GM21786 (cell line): ENCODE results near the gene SMC4.
"Not testable (repeated sequence)": the region's sequence is repeated elsewhere in the genome, so short reads cannot be mapped to it uniquely, and the experiment has no call there.

Experiments
- ATAC-seq: cut with Tn5 transposase; IDR thresholded peaks from one replicate; pipeline ENCODE4 v1.9.1; 2021; ENCODE audit not compliant: unreplicated experiment

Gene SMC4

DNA sequence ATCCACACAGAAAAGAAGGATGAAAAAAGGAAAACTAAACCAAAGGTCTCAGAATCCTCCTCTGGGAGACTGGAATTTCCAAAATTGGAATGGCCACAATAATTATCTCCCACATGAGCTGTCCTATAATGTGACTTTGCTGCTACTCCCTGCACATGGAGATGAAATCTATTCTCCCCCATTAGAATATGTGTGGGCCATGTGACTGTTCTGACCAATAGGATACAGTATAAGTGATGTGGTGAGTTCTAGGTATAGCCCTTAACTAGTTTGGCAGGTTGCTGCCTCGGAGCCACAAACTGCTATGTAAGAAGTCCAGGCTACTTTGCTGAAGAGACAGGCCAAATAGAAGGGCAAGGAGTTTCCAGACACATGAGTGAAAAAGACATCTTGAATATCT lies 45.0 kb downstream of the SMC4 start:
- ATAC-seq, result no peak

DNA sequence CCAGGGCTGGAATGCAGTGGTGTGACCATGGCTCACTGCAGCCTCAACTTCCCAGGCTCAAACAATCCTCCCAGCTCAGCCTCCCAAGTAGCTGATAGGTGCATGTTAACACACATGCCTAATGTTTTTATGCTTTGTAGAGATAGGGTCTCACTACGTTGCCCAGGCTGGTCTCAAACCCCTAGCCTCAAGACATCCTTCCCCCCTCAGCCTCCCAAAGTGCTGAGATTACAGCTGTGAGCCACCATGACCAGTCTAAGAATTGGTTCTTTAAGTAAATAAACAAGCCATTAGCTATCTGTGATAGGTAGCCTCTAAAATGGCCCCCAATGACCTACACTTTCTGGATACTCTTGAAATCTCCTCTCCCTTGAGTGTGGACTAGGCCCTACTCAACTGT lies 46.4 kb downstream of the SMC4 start:
- no peak for ATAC-seq

DNA sequence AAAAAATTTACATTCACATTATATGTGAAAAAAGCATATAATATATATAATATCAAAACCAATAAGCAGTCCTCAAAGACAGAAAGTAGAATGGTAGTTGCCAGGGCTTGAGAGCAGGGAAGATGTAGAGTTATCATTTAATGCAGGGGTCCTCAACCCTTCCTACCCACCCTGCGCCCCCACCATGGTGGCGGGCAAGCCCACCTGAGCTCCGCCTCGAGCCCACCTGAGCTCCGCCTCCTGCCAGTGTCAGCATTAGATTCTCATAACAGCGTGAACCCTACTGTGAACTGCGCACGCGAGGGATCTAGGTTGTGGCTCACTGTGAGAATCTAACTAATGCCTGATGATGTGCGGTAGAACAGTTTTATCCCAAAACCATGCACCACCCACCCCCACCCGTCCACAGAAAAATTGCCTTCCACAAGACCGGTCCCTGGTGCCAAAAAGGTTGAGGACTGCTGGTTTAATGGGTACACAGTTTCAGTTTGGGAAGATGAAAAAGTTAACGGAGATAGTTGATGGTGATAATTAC lies 47.1 kb downstream of the SMC4 start:
- no peak for ATAC-seq

DNA sequence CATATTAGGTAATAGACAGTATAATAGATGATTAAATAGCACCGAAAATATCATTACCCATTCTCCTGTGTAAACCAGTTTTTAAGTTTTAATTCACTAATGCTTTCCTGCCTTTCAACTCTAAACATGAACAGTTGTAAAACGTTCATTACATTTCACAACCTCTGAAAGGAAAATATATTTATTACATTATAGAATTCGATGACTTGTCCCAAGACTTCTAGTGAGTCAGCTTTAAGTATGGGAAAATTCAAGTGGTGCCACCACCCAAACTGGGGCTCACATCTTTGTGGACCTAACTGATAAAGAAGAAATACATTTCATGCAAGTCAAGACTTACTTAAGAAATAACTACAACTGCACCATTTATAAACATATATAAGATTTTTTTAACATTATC lies 48.1 kb downstream of the SMC4 start:
- no peak for ATAC-seq

DNA sequence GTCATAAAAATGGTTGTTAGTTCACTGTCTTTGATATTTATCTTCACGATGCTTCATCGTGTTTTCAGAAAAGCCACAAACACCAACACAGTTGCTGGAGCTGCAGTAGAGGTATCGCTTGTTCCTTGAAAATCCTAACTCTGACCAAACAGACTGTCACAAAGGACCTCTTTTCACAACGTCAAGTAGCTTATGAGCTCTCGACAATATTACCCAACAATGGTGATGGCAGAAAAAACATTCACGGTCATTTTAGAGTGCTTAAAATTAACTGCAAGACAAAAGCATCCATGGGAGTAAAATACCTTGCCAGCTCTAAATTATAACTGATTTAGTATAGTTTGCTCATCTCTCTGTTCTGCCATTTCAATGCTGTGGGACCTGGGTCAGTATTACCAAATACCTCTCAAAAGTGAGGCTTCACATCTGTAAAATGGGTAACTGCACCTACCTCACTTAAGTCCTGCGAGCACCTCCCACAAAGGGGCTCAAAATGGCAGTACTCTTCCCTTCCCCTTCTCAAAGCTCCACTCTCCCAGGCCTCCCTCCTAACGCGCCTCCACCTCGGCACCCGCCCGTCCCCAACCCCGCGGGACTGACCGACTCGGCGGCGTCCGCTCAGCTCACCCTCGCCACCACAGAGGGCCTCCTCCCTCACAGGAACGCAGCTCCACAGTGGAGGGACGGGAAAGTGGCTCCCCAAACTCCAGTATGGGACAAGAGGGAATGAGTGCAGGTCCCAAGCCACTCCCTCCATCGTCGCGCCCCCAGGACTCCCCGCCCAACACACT lies 49.6 kb downstream of the SMC4 start:
- peak; percentile 46 for ATAC-seq

DNA sequence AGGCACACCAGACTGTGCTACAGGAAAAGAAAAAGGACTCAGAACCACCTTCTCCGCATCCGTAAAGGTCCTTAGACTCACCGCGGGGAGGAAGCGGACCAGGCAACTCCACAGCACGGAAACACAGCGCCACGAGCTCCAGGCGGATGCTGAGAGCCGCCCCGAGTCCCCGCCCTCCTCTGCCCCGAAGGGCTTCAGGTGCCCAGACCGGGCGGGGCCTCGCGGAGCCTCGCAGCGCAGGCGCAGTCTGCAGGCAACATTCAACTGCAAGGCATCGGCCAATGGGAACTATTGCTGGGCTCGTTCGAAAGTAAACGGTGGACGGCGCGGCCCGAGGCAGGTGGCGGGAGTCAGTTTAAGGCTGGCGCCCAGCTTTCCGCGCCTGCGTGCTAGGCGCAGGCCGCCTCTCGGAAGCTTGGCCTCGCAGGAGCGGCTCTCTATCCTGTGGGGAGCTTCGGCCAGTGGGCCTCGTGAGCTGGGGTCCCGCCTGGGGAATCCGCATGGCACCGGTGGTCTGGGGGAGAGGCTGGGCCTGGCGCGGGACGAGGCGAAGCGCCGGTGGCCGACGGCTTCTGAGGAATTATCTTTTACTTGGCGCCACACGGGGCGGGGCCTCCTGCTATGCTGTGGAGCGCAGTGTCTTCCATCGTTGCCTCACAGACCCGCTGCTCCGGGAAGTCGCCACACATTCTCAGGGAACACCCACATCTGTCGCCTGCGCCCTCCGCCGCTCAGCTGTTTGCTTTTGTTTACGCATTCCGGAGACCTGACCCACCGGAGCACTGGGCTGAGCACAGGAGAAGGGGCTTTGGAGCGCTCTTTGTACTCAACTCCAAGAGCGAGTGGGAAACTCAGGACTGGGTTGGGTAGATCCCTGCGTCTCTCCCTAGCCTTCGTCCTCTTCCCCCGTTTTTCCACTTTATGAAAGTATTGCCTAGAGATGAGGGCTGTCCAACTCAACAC lies 50.5 kb downstream of the SMC4 start, which contains the start of gene TRIM59:
TRIM59 (minus strand) TSS at position 151 of the 963 bp plus-strand sequence. CDS start 10,603 bp downstream, outside the sequence.
- peak; percentile 93 for ATAC-seq

DNA sequence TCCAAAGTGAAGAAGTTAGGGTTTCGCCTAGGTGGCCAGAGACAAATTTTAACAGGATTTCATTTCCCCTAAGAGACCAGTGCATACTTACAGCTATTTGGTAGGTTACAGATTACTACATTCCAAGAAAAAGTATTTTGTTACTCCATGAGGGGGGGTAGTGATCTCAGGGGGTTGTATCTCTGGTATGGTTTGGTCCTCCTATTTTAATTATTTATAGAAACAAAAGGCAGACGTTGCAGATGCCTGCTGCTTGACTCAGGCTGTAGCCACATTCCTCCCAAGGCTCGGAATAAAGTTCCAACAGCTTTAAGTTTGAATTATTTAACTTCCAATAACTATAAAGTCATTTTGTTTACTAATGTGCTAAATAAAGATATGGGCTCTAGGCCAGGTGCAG lies 51.4 kb downstream of the SMC4 start:
- ATAC-seq, result no peak

DNA sequence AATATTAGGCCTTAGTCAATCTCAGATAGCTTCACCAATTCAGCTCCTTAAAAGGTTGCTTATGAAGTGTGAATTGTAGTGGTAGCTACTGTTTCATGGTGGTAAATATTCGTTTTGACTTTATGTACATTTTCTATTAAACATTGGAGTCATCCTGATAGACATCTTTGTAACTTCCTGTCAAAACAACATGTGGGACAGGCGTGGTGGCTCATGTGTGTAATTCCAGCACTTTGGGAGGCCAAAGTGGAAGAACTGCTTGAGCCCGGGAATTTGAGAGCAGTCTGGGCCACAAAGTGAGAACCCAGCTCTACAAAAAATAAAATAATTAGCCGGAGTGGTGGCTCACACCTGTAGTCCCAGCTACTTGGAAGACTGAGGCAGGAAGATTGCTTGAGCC lies 52.2 kb downstream of the SMC4 start:
- no peak for ATAC-seq

DNA sequence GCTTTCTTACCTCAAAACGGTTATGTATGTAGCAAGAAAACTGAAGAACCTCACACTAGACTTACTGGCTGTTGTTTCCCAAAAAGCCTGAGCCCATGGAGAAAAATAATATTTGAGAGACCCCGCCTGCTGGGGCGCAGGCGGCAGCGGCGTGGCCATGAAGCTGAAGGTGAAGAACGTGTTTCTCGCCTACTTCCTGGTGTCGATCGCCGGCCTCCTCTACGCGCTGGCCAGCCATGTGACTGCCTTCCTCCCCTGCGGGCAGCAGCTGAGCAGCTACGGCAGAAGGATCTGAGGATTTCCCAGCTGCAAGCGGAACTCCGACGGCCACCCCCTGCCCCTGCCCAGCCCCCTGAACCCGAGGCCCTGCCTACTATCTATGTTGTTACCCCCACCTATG lies 52.8 kb downstream of the SMC4 start:
- ATAC-seq, result not testable (repeated sequence)

DNA sequence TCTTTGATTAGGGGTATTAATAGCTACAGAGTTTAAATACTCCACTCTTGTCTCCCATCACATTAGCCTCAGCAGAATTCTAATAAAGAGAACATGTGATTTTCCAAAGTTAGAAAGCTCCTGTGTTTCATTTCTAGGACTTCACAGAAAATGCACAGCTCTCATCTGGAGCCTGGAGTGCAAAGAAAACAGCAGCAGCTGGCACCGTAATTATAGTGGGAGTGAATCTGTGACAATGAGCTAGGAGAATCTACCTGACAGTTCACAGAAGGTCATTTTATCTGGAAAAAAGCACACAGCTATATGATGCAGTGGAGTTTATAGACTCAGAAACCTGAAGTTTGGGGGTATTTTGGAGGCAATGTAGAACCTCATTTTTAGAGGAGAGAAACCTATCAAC lies 55.5 kb downstream of the SMC4 start:
- no peak for ATAC-seq

DNA sequence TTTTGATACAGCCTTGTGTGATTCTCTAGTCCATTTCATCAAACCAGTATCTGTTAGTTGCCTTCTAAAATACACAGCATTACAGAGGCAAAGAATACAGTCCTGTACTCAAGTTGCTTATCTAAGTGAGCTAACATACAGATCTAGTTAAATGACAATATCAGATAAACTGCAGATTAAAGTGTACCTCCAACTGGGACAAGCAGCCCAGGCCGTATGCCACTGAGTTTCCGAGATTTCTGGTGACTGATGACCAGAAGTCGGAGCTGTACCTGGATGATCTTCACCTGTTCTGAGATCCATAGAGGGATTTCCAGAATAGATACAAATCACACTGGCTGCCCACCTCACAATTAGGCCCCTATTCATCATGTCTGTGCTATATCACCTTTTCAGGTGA lies 56.4 kb downstream of the SMC4 start:
- ATAC-seq, result no peak

DNA sequence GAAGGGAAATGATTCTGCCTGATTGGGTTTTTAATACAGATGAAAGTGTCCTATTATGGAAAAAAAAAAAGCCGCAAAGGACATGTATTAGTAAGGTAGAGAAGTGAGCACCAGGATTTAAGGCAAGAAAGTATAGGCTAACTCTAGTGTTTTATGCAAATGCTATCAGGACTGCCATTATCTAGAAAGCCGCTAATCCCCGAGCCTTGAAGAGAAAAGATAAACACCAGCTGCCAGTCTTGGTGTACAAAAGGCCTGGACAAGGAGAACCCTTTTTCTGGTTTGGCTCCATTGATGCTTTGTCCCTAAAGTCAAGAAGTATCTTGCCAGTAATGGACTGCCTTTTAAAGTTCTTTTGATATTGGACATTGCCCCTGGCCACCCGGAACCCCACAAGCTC lies 58.7 kb downstream of the SMC4 start:
- ATAC-seq, result no peak

DNA sequence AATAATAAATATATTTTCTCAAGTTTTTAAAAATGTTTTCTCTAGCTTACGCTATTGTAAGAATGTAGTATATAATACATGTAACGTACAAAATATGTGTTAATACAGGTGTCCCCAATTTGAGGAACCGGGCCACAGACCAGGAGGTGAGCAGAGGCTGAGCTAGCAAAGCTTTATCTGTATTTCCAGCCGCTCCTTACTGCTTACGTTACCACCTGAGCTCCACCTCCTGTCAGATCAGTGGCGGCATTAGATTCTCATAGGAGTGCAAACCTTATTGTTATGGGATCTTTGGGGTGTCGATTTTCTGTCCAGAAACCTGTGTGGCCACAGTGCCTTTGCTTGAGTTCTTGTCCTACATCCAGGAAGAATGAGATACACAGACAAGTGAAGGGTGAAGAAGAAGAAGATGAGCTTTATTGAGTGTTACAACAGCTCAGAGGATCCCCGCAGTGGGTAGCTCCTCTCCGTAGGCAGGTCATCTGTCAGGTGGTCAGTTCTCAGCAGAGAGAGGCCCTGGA lies 60.1 kb downstream of the SMC4 start:
- no peak for ATAC-seq

DNA sequence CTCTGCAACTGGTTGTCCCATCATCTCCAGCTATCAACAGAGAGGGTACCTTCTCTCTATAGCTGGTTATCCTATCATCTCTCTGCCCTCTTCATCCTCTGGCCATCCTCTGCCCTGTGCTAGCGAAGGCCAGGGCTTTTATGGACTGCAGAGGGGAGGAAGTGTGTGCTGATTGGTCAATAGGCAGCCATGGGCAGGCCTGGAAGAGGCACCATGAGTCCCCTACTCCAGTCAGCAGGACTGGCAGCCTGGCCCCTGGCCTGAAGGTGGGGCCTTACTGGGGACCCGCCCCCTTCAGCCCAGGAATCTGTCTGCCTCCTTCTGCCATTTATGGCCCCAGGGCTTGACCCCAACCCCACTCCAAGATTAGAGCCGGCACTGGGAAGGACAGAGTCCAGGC lies 60.6 kb downstream of the SMC4 start:
- ATAC-seq, result no peak

DNA sequence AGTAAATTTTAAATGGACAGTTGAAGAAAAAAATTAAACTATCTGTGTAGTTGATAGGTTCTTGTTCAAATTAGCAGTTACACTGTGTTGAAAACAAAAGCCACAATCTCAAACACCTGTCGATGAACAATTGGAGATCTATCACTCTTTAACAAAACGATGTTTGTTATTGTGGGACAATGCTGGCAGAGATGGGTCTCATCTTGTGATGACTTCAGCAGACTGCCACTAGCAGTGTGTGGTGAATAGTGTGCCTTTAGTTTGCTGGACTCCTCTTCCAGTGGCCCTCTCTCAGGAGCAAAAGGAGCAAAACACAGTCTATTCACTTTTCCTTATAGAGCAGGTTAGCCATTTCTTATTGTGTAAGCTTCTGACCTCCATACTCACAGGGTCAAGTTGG lies 64.9 kb downstream of the SMC4 start:
- no peak for ATAC-seq

DNA sequence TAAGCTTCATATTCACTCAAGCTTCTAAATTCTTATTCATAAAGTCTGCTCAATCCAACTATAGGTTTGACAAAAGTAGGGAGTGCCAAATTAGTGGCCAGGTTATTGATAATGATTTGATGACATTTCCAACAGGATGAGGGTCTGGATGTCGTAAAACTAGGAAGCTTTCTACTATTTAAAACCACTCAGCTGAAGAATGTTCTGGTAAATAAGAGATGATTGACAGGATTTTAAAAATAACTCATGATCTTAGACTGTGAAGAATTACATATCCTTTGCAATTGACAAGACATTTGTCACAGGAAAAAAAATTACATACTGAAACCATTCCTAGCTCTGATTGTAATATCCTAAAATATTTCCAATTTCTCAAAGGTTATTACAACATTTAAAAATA lies 65.5 kb downstream of the SMC4 start:
- no peak for ATAC-seq

DNA sequence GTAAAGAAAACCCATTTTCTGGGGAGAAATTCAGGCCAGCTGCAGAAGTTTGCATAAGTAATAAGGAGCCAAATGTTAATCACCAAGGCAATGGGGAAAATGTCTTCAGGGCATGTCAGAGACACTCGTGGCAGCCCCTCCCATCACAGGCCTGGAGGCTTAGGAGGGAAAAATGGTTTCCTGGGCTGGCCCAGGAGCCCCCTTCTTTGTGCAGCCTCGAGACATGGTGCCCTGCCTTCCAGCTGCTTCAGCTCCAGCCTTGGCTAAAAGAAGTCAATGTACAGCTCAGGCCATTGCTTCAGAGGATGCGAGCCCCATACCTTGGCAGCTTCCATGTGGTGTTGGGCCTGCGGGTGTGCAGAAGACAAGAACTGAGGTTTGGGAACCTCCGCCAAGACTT lies 70.7 kb downstream of the SMC4 start:
- ATAC-seq, result no peak

DNA sequence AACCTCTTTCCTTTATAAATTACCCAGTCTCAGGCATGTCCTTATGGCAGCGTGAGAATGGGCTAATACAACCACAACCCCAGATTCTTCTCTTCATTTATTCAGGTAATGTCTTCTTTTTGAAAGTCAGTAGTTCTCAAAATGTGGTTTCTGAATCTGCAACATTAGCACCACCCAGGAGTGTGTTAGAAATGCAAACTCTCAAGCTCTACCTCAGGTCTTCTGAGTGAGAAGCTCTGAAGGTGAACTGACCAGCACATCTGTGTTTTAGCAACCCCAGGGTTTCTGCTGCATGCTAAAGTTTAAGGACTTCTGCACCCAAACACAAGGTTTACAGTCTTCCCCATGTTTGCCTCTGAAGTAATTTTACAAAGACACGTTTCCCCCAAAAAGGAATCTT lies 72.4 kb downstream of the SMC4 start:
- peak; percentile 6 for ATAC-seq

DNA sequence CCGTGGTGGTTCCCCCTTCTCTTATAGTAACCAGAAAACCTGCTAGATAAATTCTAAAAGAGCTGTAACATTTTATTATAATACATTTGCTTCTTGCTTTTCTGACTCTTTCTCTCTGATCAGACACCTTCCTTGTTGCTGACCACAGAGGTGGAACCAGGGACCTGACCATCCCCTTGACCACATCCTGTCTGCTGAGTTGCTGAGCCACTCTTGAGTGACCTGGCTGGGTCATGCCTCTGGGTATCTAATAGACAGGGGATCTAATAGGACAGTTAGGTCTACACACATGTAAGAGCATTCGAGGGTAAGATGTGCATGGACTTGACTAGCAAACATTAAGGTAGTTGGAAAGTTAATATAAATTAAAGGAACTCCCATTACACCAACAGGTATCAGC lies 72.9 kb downstream of the SMC4 start:
- peak; percentile 80 for ATAC-seq

DNA sequence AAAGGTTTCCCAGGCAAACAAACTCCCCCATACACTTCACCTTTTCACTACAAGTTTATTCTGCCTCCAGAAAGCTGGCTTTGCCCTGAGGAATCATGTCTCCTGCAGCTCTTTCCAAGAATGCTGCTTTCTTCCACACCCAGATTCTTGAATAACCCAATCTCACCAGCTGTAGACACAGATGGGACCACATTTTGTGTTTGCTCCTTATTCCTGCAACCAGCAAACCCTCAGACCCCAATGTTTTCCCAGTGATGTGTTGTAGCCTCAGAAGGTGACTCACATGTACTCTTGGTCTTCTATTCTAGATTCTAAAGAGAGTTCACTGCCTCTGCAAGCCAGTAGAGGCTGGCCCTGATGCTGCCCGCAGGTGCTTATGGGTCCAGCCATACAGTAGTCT lies 73.8 kb downstream of the SMC4 start:
- ATAC-seq, result no peak

DNA sequence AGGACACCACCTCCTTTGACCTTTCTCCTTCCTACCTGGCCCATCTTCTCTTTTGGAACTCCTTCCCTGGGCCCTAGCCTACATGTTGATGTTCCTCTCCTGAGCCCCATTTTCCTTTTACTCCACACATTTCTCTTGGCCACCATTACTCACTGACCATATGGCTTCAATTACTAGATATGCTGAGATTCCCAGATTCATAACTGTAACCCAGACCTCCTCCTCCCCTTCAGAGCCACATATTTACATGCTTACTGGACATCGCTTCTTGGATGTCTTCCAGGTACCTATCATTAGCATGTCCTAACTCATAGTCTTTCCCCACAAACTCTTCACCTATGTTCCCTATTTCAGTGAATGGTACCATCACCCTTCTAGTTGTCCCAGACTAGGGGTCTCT lies 74.5 kb downstream of the SMC4 start:
- no peak for ATAC-seq
